GM21447 (cell line): ENCODE data around the gene TRIM75.
"Not testable (repeated sequence)": the region's sequence is repeated elsewhere in the genome, so short reads cannot be mapped to it uniquely, and the experiment has no call there.

Source experiments
- ATAC-seq: cut with Tn5 transposase; IDR thresholded peaks from one replicate; pipeline ENCODE4 v1.9.1; 2021; ENCODE audit not compliant: unreplicated experiment

The TRIM75 gene

GRCh38 chr4:165073346-165073745 lies 19.7 kb downstream of the TRIM75 start:
- ATAC-seq = not testable (repeated sequence)

- no peak for ATAC-seq
Measured at GRCh38 chr4:165077034-165077578, 23.4 kb downstream of the TRIM75 start.

- no peak for ATAC-seq
Measured at GRCh38 chr4:165079476-165079875, 25.8 kb downstream of the TRIM75 start.

- not testable (repeated sequence) for ATAC-seq
Measured at GRCh38 chr4:165084787-165085186, 31.1 kb downstream of the TRIM75 start.

- ATAC-seq = no peak
Measured at GRCh38 chr4:165085946-165086345, 32.3 kb downstream of the TRIM75 start.

- ATAC-seq = no peak
Measured at GRCh38 chr4:165088366-165088765, 34.7 kb downstream of the TRIM75 start.

GRCh38 chr4:165092187-165092586 lies 38.5 kb downstream of the TRIM75 start:
- not testable (repeated sequence) for ATAC-seq

GRCh38 chr4:165094873-165095272 lies 41.2 kb downstream of the TRIM75 start:
- ATAC-seq = no peak

- no peak for ATAC-seq
Measured at GRCh38 chr4:165095291-165095690, 41.6 kb downstream of the TRIM75 start.

- no peak for ATAC-seq
Measured at GRCh38 chr4:165096776-165097175, 43.1 kb downstream of the TRIM75 start.

GRCh38 chr4:165101641-165102040 lies 48.0 kb downstream of the TRIM75 start:
- no peak for ATAC-seq

GRCh38 chr4:165106518-165106917 lies 52.9 kb downstream of the TRIM75 start:
- ATAC-seq = no peak
